Trophoblast cell (in vitro differentiated cells and primary cell): ENCODE data around the gene NRG2.

Source experiments
- DNase-seq, 2 donors: peaks; one replicate each; pipeline ENCODE4 v3.0.0-alpha.2; 2016
- H2AFZ ChIP-seq: 2 replicates; pipeline ENCODE4 v1.6.1; 2013; ENCODE audit warnings: low read length, moderate library complexity, mild to moderate bottlenecking; ENCODE audit not compliant: insufficient read depth, poor library complexity
- H2AK5ac ChIP-seq: 2 replicates; pipeline ENCODE4 v1.6.1; 2013; ENCODE audit warnings: mild to moderate bottlenecking, low read length
- H2BK120ac ChIP-seq: 2 replicates; pipeline ENCODE4 v1.6.1; 2013; ENCODE audit warnings: low read length, mild to moderate bottlenecking, moderate library complexity; ENCODE audit not compliant: insufficient read depth, poor library complexity
- H2BK12ac ChIP-seq: 2 replicates; pipeline ENCODE4 v1.6.1; 2013; ENCODE audit warnings: mild to moderate bottlenecking, low read length, moderate library complexity
- H2BK5ac ChIP-seq: 2 replicates; pipeline ENCODE4 v1.6.1; 2013; ENCODE audit warnings: low read length, low read depth, moderate library complexity, mild to moderate bottlenecking; ENCODE audit not compliant: poor library complexity
- H3K14ac ChIP-seq: 2 replicates; pipeline ENCODE4 v1.6.1; 2013; ENCODE audit warnings: mild to moderate bottlenecking, low read length
- H3K18ac ChIP-seq: 2 replicates; pipeline ENCODE4 v1.6.1; 2013; ENCODE audit warnings: mild to moderate bottlenecking, low read length
- H3K23ac ChIP-seq: 2 replicates; pipeline ENCODE4 v1.6.1; 2013; ENCODE audit warnings: low read length
- H3K27ac ChIP-seq: 2 replicates; pipeline ENCODE4 v1.5.1; 2013; ENCODE audit warnings: low read depth, mild to moderate bottlenecking, inconsistent platforms, low read length, moderate library complexity
- H3K27me3 ChIP-seq: 2 replicates; pipeline ENCODE4 v1.6.1; 2013; ENCODE audit warnings: inconsistent platforms, mild to moderate bottlenecking, low read length, moderate library complexity; ENCODE audit not compliant: insufficient read depth
- H3K36me3 ChIP-seq, 2 experiments: 1 replicate in 1 of 2; 2 replicates in 1 of 2; pipeline ENCODE4 v1.6.1; 2013; ENCODE audit warnings: low read length in 2 of 2, mild to moderate bottlenecking in 2 of 2, moderate library complexity in 1 of 2; ENCODE audit not compliant: insufficient read depth in 2 of 2, control insufficient read depth in 1 of 2
- H3K4ac ChIP-seq: 2 replicates; pipeline ENCODE4 v1.6.1; 2013; ENCODE audit warnings: low read depth, mild to moderate bottlenecking, low read length, moderate library complexity
- H3K4me1 ChIP-seq, 2 experiments: 1 replicate in 1 of 2; 2 replicates in 1 of 2; pipeline ENCODE4 v1.6.1; 2013; ENCODE audit warnings: low read length in 2 of 2, mild to moderate bottlenecking in 2 of 2, moderate library complexity in 1 of 2; ENCODE audit not compliant: insufficient read depth in 2 of 2, control insufficient read depth in 1 of 2
- H3K4me2 ChIP-seq: 2 replicates; pipeline ENCODE4 v1.6.1; 2013; ENCODE audit warnings: inconsistent platforms, mild to moderate bottlenecking, low read length, moderate library complexity
- H3K4me3 ChIP-seq: 2 replicates; pipeline ENCODE4 v1.5.1; 2013; ENCODE audit warnings: mild to moderate bottlenecking, low read depth, low read length, inconsistent platforms
- H3K79me1 ChIP-seq: one replicate; pipeline ENCODE4 v1.6.1; 2013; ENCODE audit warnings: low read length
- H3K79me2 ChIP-seq: 2 replicates; pipeline ENCODE4 v1.6.1; 2013; ENCODE audit warnings: low read length, mild to moderate bottlenecking; ENCODE audit not compliant: control insufficient read depth, insufficient read depth, poor library complexity
- H3K9ac ChIP-seq: 2 replicates; pipeline ENCODE4 v1.6.1; 2013; ENCODE audit warnings: mild to moderate bottlenecking, low read length
- H3K9me3 ChIP-seq: 2 replicates; pipeline ENCODE4 v1.6.1; 2013; ENCODE audit warnings: low read depth, mild to moderate bottlenecking, control low read depth, inconsistent platforms, low read length; ENCODE audit not compliant: insufficient read depth
- H4K12ac ChIP-seq: 2 replicates; pipeline ENCODE4 v1.6.1; 2013; ENCODE audit warnings: low read depth, mild to moderate bottlenecking, low read length, moderate library complexity
- H4K8ac ChIP-seq: 2 replicates; pipeline ENCODE4 v1.6.1; 2013; ENCODE audit warnings: low read depth, mild to moderate bottlenecking, low read length, moderate library complexity
- H4K91ac ChIP-seq: one replicate; pipeline ENCODE4 v1.6.1; 2013; ENCODE audit warnings: low read depth, mild to moderate bottlenecking, low read length, moderate library complexity
- WGBS: extraction: QIAGEN DNeasy Blood & Tissue Kit; methylation state at CpG from one replicate; pipeline ENCODE4 v1.1.7; 2013; ENCODE audit warnings: missing lambda C conversion rate; ENCODE audit not compliant: insufficient read length, insufficient coverage; ENCODE audit errors: extremely low coverage; 5-methylcytosine and 5-hydroxymethylcytosine counted together

Gene NRG2

DNA sequence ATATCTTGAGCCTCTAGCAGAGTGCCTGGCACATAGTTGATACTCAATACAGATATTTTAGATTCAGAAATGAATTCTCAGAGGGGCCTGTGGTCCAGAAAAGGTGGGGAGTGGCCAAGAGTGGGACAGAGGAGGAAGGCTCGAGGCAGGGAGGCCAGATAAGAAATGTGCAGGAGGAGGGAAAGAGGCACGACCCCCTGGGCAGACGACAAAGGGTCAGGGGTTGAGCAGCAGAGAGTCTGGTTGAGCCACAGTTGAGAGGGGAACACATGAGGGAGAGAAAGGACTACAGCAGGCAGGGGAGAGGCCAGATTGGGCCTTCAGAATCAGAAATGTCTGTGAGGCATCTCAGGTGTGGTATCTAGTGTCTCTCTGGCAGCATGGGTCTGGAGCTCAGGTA, 158.4 kb downstream of the NRG2 start:
- no peaks in the 10 kb centered on the region for H3K79me1 ChIP-seq
- H3K4me1 ChIP-seq = peaks cover 0 to 4% of the 10 kb centered on the region in 2 experiments
- H2BK12ac ChIP-seq = no peak overlapping the region
- H3K4me2 ChIP-seq = no peak overlapping the region
- H3K4me3 ChIP-seq = no peak overlapping the region
- H3K27ac ChIP-seq = no peak overlapping the region
- H3K14ac ChIP-seq = no peak overlapping the region
- no peak overlapping the region for H3K9ac ChIP-seq
- H3K4ac ChIP-seq = no peak overlapping the region
- no peak overlapping the region for H2AFZ ChIP-seq
- H3K79me2 ChIP-seq = no peaks in the 10 kb centered on the region
- no peaks in the 10 kb centered on the region for H3K36me3 ChIP-seq
- H3K18ac ChIP-seq = no peak overlapping the region
- H2BK120ac ChIP-seq = no peak overlapping the region
- H2AK5ac ChIP-seq = no peak overlapping the region
- no peak overlapping the region for H4K12ac ChIP-seq
- peaks cover 2% of the 10 kb centered on the region for H3K9me3 ChIP-seq
- no peaks in the 10 kb centered on the region for H3K27me3 ChIP-seq
- no peak overlapping the region for H4K8ac ChIP-seq
- no peak overlapping the region for H2BK5ac ChIP-seq
- H3K23ac ChIP-seq = no peak overlapping the region
- no peak overlapping the region for H4K91ac ChIP-seq
- DNase-seq = no peak
- WGBS = no CpG with 5 or more reads among the region's 3 CpGs

DNA sequence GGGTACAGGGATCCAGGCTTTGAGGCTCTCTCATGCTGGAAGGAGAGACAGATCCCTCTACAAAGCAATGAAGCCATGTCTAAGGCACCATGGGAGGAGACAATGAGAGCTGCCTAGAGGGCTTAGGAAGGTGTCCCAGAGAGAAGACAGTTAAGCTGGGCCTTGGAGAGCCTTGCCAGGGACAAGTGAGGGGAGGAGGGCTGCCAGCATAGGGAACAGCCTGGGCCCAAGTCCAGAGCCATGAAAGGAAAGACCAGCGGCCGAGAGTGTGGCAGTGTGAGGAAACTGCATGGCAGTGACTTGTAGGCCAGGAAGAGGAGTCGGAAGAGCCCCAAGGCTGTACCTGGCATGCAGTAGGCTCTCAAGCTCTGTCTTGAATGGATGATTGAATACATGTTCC, 159.0 kb downstream of the NRG2 start:
- H3K36me3 ChIP-seq = no peaks in the 10 kb centered on the region
- H3K4me3 ChIP-seq = no peak overlapping the region
- no peak overlapping the region for H4K8ac ChIP-seq
- H2BK12ac ChIP-seq = no peak overlapping the region
- no peak overlapping the region for H4K91ac ChIP-seq
- no peak overlapping the region for H2BK120ac ChIP-seq
- H3K14ac ChIP-seq = no peak overlapping the region
- no peak overlapping the region for H3K9ac ChIP-seq
- no peak overlapping the region for H3K27ac ChIP-seq
- H3K9me3 ChIP-seq = peaks cover 2% of the 10 kb centered on the region
- no peaks in the 10 kb centered on the region for H3K79me2 ChIP-seq
- H2BK5ac ChIP-seq = no peak overlapping the region
- no peak overlapping the region for H3K18ac ChIP-seq
- no peak overlapping the region for H3K4ac ChIP-seq
- no peaks in the 10 kb centered on the region for H3K79me1 ChIP-seq
- no peak overlapping the region for H4K12ac ChIP-seq
- no peak overlapping the region for H3K23ac ChIP-seq
- DNase-seq = no peak
- no peak overlapping the region for H2AK5ac ChIP-seq
- H3K4me1 ChIP-seq = peaks cover 0 to 4% of the 10 kb centered on the region in 2 experiments
- WGBS = no CpG with 5 or more reads among the region's 3 CpGs
- H3K4me2 ChIP-seq = no peak overlapping the region
- H2AFZ ChIP-seq = no peak overlapping the region
- H3K27me3 ChIP-seq = no peaks in the 10 kb centered on the region

DNA sequence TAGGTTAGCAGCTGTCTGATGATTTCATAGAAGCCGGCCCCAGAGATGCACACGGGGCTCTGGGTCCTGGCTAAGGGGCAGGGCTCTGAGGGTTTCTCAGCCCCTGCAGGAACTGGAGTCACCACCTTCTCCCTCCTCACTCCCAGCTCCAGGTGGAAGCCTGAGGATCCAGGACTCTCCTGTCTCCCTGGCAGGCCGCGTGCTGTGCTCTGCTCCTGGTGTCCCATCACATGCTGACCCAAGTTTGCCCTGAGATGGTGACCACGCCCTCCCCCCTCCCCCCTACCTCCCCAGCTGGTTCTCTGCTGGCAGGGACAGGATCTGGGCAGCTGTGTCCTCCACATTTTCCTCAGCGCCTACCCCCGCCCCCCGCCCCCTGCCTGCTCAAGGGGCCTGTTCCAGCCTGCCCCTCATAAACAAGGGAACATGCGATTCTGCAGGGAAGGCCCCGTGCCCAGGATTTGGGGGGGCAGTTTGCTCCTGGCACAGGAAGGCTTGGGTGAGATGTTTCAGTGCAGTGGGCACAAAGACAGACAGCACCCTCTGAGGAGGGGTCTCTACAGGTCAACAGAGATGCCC, 160.0 kb downstream of the NRG2 start:
- H3K27me3 ChIP-seq = no peaks in the 10 kb centered on the region
- no peak overlapping the region for H2AFZ ChIP-seq
- no peak overlapping the region for H3K23ac ChIP-seq
- no peaks in the 10 kb centered on the region for H3K79me2 ChIP-seq
- no peak overlapping the region for H2BK12ac ChIP-seq
- no peak overlapping the region for H2BK5ac ChIP-seq
- H3K4me3 ChIP-seq = no peak overlapping the region
- no peaks in the 10 kb centered on the region for H3K36me3 ChIP-seq
- no CpG with 5 or more reads among the region's 10 CpGs for WGBS
- H3K14ac ChIP-seq = no peak overlapping the region
- no peak overlapping the region for H3K4ac ChIP-seq
- no peak overlapping the region for H4K91ac ChIP-seq
- H3K79me1 ChIP-seq = no peaks in the 10 kb centered on the region
- H2AK5ac ChIP-seq = no peak overlapping the region
- H3K4me1 ChIP-seq = peaks cover 0 to 4% of the 10 kb centered on the region in 2 experiments
- H3K18ac ChIP-seq = no peak overlapping the region
- H3K27ac ChIP-seq = no peak overlapping the region
- no peak overlapping the region for H4K8ac ChIP-seq
- no peak overlapping the region for H3K4me2 ChIP-seq
- DNase-seq = no peak
- H3K9me3 ChIP-seq = peaks cover 2% of the 10 kb centered on the region
- H2BK120ac ChIP-seq = no peak overlapping the region
- H3K9ac ChIP-seq = no peak overlapping the region
- H4K12ac ChIP-seq = no peak overlapping the region

DNA sequence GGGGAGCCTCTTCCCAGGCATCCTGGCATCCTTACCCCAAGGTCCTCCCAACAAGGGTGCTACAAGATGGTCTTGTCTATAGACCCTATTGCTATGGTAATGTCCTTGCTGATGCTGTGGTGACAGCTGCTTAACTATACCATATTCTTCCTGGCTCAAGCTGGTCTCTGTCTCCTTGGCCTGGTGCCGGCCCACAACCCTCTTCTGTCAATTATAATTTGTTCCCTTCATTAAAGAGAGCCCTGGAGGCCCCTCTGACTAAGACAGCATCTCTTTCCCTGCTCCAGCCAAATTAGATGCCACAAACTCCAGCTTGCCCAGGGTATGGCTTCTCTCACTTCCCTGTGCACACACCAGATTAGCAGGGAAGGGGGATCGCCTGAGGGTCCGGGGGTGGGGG, 160.8 kb downstream of the NRG2 start:
- Histone ChIP-seq H3K36me3 (no peaks in the 10 kb centered on the region), H4K12ac (no peak overlapping the region), H3K9me3 (peaks cover 1% of the 10 kb centered on the region), H2BK5ac (no peak overlapping the region), H2BK12ac (no peak overlapping the region), H3K9ac (no peak overlapping the region), H3K27me3 (no peaks in the 10 kb centered on the region), H4K91ac (no peak overlapping the region), H4K8ac (no peak overlapping the region), H2BK120ac (no peak overlapping the region), H3K79me1 (no peaks in the 10 kb centered on the region), H3K27ac (no peak overlapping the region), H3K4me2 (no peak overlapping the region), H2AK5ac (no peak overlapping the region), H3K14ac (no peak overlapping the region), H3K4me3 (no peak overlapping the region), H3K18ac (no peak overlapping the region), H3K23ac (no peak overlapping the region), H2AFZ (no peak overlapping the region), H3K4ac (no peak overlapping the region), H3K4me1 (peaks cover 0 to 4% of the 10 kb centered on the region in 2 experiments), H3K79me2 (no peaks in the 10 kb centered on the region)
- no CpG with 5 or more reads among the region's 3 CpGs for WGBS
- no peak for DNase-seq
